Trophoblast cell (in vitro differentiated cells and primary cell): ENCODE measurements around the gene DENND1B.

Experiments used
- DNase-seq, 2 donors: peaks; one replicate each; pipeline ENCODE4 v3.0.0-alpha.2; 2016
- H2AFZ ChIP-seq: 2 replicates; pipeline ENCODE4 v1.6.1; 2013; ENCODE audit warnings: low read length, moderate library complexity, mild to moderate bottlenecking; ENCODE audit not compliant: insufficient read depth, poor library complexity
- H2AK5ac ChIP-seq: 2 replicates; pipeline ENCODE4 v1.6.1; 2013; ENCODE audit warnings: mild to moderate bottlenecking, low read length
- H2BK120ac ChIP-seq: 2 replicates; pipeline ENCODE4 v1.6.1; 2013; ENCODE audit warnings: low read length, mild to moderate bottlenecking, moderate library complexity; ENCODE audit not compliant: insufficient read depth, poor library complexity
- H2BK12ac ChIP-seq: 2 replicates; pipeline ENCODE4 v1.6.1; 2013; ENCODE audit warnings: mild to moderate bottlenecking, low read length, moderate library complexity
- H2BK5ac ChIP-seq: 2 replicates; pipeline ENCODE4 v1.6.1; 2013; ENCODE audit warnings: low read length, low read depth, moderate library complexity, mild to moderate bottlenecking; ENCODE audit not compliant: poor library complexity
- H3K14ac ChIP-seq: 2 replicates; pipeline ENCODE4 v1.6.1; 2013; ENCODE audit warnings: mild to moderate bottlenecking, low read length
- H3K18ac ChIP-seq: 2 replicates; pipeline ENCODE4 v1.6.1; 2013; ENCODE audit warnings: mild to moderate bottlenecking, low read length
- H3K23ac ChIP-seq: 2 replicates; pipeline ENCODE4 v1.6.1; 2013; ENCODE audit warnings: low read length
- H3K27ac ChIP-seq: 2 replicates; pipeline ENCODE4 v1.5.1; 2013; ENCODE audit warnings: low read depth, mild to moderate bottlenecking, inconsistent platforms, low read length, moderate library complexity
- H3K27me3 ChIP-seq: 2 replicates; pipeline ENCODE4 v1.6.1; 2013; ENCODE audit warnings: inconsistent platforms, mild to moderate bottlenecking, low read length, moderate library complexity; ENCODE audit not compliant: insufficient read depth
- H3K36me3 ChIP-seq, 2 experiments: 1 replicate in 1 of 2; 2 replicates in 1 of 2; pipeline ENCODE4 v1.6.1; 2013; ENCODE audit warnings: low read length in 2 of 2, mild to moderate bottlenecking in 2 of 2, moderate library complexity in 1 of 2; ENCODE audit not compliant: insufficient read depth in 2 of 2, control insufficient read depth in 1 of 2
- H3K4ac ChIP-seq: 2 replicates; pipeline ENCODE4 v1.6.1; 2013; ENCODE audit warnings: low read depth, mild to moderate bottlenecking, low read length, moderate library complexity
- H3K4me1 ChIP-seq, 2 experiments: 1 replicate in 1 of 2; 2 replicates in 1 of 2; pipeline ENCODE4 v1.6.1; 2013; ENCODE audit warnings: low read length in 2 of 2, mild to moderate bottlenecking in 2 of 2, moderate library complexity in 1 of 2; ENCODE audit not compliant: insufficient read depth in 2 of 2, control insufficient read depth in 1 of 2
- H3K4me2 ChIP-seq: 2 replicates; pipeline ENCODE4 v1.6.1; 2013; ENCODE audit warnings: inconsistent platforms, mild to moderate bottlenecking, low read length, moderate library complexity
- H3K4me3 ChIP-seq: 2 replicates; pipeline ENCODE4 v1.5.1; 2013; ENCODE audit warnings: mild to moderate bottlenecking, low read depth, low read length, inconsistent platforms
- H3K79me1 ChIP-seq: one replicate; pipeline ENCODE4 v1.6.1; 2013; ENCODE audit warnings: low read length
- H3K79me2 ChIP-seq: 2 replicates; pipeline ENCODE4 v1.6.1; 2013; ENCODE audit warnings: low read length, mild to moderate bottlenecking; ENCODE audit not compliant: control insufficient read depth, insufficient read depth, poor library complexity
- H3K9ac ChIP-seq: 2 replicates; pipeline ENCODE4 v1.6.1; 2013; ENCODE audit warnings: mild to moderate bottlenecking, low read length
- H3K9me3 ChIP-seq: 2 replicates; pipeline ENCODE4 v1.6.1; 2013; ENCODE audit warnings: low read depth, mild to moderate bottlenecking, control low read depth, inconsistent platforms, low read length; ENCODE audit not compliant: insufficient read depth
- H4K12ac ChIP-seq: 2 replicates; pipeline ENCODE4 v1.6.1; 2013; ENCODE audit warnings: low read depth, mild to moderate bottlenecking, low read length, moderate library complexity
- H4K8ac ChIP-seq: 2 replicates; pipeline ENCODE4 v1.6.1; 2013; ENCODE audit warnings: low read depth, mild to moderate bottlenecking, low read length, moderate library complexity
- H4K91ac ChIP-seq: one replicate; pipeline ENCODE4 v1.6.1; 2013; ENCODE audit warnings: low read depth, mild to moderate bottlenecking, low read length, moderate library complexity
- WGBS: extraction: QIAGEN DNeasy Blood & Tissue Kit; methylation state at CpG from one replicate; pipeline ENCODE4 v1.1.7; 2013; ENCODE audit warnings: missing lambda C conversion rate; ENCODE audit not compliant: insufficient read length, insufficient coverage; ENCODE audit errors: extremely low coverage; 5-methylcytosine and 5-hydroxymethylcytosine counted together

Gene DENND1B

DNA sequence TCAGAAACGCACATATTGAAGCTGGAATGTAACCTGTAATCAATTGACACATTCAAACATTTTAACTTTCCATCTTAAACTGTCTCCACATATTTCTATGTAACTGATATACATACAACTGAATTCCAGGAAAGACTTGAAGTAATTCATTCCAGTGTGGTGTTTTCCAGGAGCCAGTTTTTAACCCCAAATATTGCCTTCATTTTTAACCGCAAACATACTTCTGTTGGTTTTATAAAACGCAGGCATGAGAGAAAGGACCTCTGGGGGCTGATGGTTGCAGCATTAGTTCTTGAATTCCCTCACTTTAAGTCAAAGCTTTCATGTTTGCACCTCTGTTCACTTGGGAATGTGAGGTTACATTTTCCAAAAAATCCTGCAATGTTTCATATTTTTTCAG is 303.1 kb downstream of the DENND1B start:
- Histone ChIP-seq H3K14ac (no peak overlapping the region), H3K9ac (no peak overlapping the region), H3K27ac (no peak overlapping the region), H3K36me3 (no peaks in the 10 kb centered on the region), H3K79me1 (no peaks in the 10 kb centered on the region), H2AK5ac (no peak overlapping the region), H3K4ac (no peak overlapping the region), H3K4me2 (no peak overlapping the region), H4K91ac (no peak overlapping the region), H2BK5ac (no peak overlapping the region), H3K23ac (no peak overlapping the region), H3K79me2 (no peaks in the 10 kb centered on the region), H3K4me1 (no peaks in the 10 kb centered on the region), H3K18ac (no peak overlapping the region), H3K9me3 (no peaks in the 10 kb centered on the region), H2BK120ac (no peak overlapping the region), H2BK12ac (no peak overlapping the region), H4K12ac (no peak overlapping the region), H4K8ac (no peak overlapping the region), H3K27me3 (no peaks in the 10 kb centered on the region), H2AFZ (no peak overlapping the region), H3K4me3 (no peak overlapping the region)
- no CpG with 5 or more reads among the region's 3 CpGs for WGBS
- no peak for DNase-seq

DNA sequence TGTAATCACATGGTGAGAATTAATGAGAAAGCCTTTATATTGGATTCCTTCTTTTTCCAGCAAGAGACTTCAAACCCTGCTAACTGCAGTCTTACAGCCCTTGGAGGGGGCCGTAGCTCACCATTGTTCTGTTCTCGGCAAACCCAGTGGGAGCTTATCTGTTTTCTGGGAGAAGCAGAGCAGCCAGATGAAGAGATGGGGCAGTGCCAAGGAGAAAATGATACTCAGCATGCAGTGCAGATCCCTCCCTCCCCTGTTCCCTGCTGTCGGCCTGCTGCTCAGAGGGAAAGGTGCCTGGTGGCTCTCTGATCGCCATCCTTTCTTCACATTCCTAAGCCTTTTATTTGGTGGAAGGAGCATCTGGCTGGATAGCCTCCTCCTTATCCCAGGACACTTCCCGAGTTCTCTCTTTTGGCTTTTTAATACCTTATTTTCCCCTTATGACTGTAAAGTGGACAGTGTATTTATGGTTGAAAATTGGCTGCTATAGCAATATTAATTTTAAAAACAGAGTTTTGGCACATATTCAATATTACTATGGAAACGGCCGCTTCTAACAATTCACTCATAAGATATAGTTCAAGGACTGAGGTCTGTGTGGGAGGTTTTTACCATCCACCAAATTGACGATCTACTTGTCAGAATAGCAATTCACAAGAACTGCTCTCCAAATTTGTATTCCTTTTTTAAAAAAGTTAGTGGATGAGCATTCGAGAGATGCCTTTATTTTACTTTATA is 303.9 kb downstream of the DENND1B start:
- no peak overlapping the region for H3K4ac ChIP-seq
- no peak overlapping the region for H2AK5ac ChIP-seq
- no peak overlapping the region for H3K4me2 ChIP-seq
- no peak overlapping the region for H3K9ac ChIP-seq
- H3K27ac ChIP-seq = no peak overlapping the region
- no peak overlapping the region for H2AFZ ChIP-seq
- WGBS = no CpG with 5 or more reads among the region's 9 CpGs
- no peak overlapping the region for H3K23ac ChIP-seq
- no peak overlapping the region for H2BK5ac ChIP-seq
- no peak overlapping the region for H2BK120ac ChIP-seq
- no peaks in the 10 kb centered on the region for H3K4me1 ChIP-seq
- no peak overlapping the region for H3K4me3 ChIP-seq
- no peak for DNase-seq
- H3K9me3 ChIP-seq = no peaks in the 10 kb centered on the region
- H3K79me2 ChIP-seq = no peaks in the 10 kb centered on the region
- no peaks in the 10 kb centered on the region for H3K27me3 ChIP-seq
- H2BK12ac ChIP-seq = no peak overlapping the region
- H4K12ac ChIP-seq = no peak overlapping the region
- H4K8ac ChIP-seq = no peak overlapping the region
- H4K91ac ChIP-seq = no peak overlapping the region
- H3K36me3 ChIP-seq = no peaks in the 10 kb centered on the region
- H3K14ac ChIP-seq = no peak overlapping the region
- H3K18ac ChIP-seq = no peak overlapping the region
- H3K79me1 ChIP-seq = no peaks in the 10 kb centered on the region

- Histone ChIP-seq H3K79me1 (no peaks in the 10 kb centered on the region), H3K14ac (no peak overlapping the region), H4K12ac (no peak overlapping the region), H3K4me2 (no peak overlapping the region), H2AK5ac (no peak overlapping the region), H3K4me3 (no peak overlapping the region), H2AFZ (no peak overlapping the region), H4K8ac (no peak overlapping the region), H3K27ac (no peak overlapping the region), H3K36me3 (no peaks in the 10 kb centered on the region), H2BK120ac (no peak overlapping the region), H3K4me1 (no peaks in the 10 kb centered on the region), H2BK5ac (no peak overlapping the region), H3K23ac (no peak overlapping the region), H3K9me3 (no peaks in the 10 kb centered on the region), H2BK12ac (no peak overlapping the region), H3K9ac (no peak overlapping the region), H4K91ac (no peak overlapping the region), H3K27me3 (no peaks in the 10 kb centered on the region), H3K79me2 (no peaks in the 10 kb centered on the region), H3K18ac (no peak overlapping the region), H3K4ac (no peak overlapping the region)
- no peak for DNase-seq
- no CpG with 5 or more reads among the region's 1 CpG for WGBS
Measured at GRCh38 chr1:197470330-197470729, 304.9 kb downstream of the DENND1B start.

DNA sequence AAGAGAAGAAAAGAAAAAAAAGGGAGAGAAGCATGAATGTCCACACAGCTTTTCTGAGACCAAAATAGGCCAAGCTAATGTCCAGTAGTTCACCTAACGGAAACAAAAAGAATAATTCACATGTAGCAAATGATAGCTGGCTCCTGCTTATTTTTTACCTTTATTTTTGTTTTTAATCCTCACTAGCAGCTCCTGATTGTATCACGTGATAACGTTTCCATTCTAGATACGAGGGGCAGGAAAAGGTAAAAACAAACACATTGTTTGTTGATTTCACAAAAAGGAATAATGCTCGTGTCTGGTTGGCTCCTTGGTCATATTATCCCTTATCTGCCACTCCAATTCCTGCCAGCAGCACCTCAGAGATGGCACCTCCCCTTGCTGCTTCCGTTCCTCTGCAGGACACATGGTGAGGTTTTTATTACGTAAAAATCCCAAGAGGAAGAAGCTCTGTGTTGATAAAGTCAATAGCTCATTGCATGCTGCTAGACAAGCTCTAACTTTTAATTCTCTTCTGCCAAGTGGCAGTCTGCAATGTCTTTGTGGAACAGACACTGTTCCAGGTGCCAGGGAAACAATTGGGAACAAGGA is 305.6 kb downstream of the DENND1B start:
- H3K36me3 ChIP-seq = no peaks in the 10 kb centered on the region
- H3K4me3 ChIP-seq = no peak overlapping the region
- no peaks in the 10 kb centered on the region for H3K79me2 ChIP-seq
- H3K4ac ChIP-seq = no peak overlapping the region
- H4K8ac ChIP-seq = no peak overlapping the region
- H3K4me1 ChIP-seq = no peaks in the 10 kb centered on the region
- no peak overlapping the region for H2BK120ac ChIP-seq
- H4K12ac ChIP-seq = no peak overlapping the region
- no peak overlapping the region for H4K91ac ChIP-seq
- no peak overlapping the region for H3K27ac ChIP-seq
- H3K4me2 ChIP-seq = no peak overlapping the region
- WGBS = no CpG with 5 or more reads among the region's 7 CpGs
- no peak overlapping the region for H3K23ac ChIP-seq
- no peak overlapping the region for H2AK5ac ChIP-seq
- no peaks in the 10 kb centered on the region for H3K79me1 ChIP-seq
- no peak overlapping the region for H3K14ac ChIP-seq
- no peaks in the 10 kb centered on the region for H3K27me3 ChIP-seq
- H3K18ac ChIP-seq = no peak overlapping the region
- no peak for DNase-seq
- H2AFZ ChIP-seq = no peak overlapping the region
- H3K9me3 ChIP-seq = no peaks in the 10 kb centered on the region
- no peak overlapping the region for H2BK12ac ChIP-seq
- no peak overlapping the region for H3K9ac ChIP-seq
- no peak overlapping the region for H2BK5ac ChIP-seq
